IMR-90 (cell line): Measurements from ENCODE around the gene TEAD2. TPM values are rescaled to one million over a fixed set of nuclear protein-coding genes. Genes with fewer than 3 reads are reported as not detected.

Source experiments
- ATAC-seq: fragments of 200-7000 bp; cut with Tn5 transposase; 2 replicates; pipeline ENCODE4 v1.9.1; 2020; ENCODE audit warnings: low read depth, mild to moderate bottlenecking, moderate library complexity
- BruUV-seq: library from RNA; stranded (reverse); fragments of 400-500 nt; replicated peaks from 2 replicates; lab custom pipeline; 2021; lab: Mats Ljungman, UMichigan
- CTCF ChIA-PET: fragments of 300-600 bp; formaldehyde crosslinking; extraction: SDS; loops from one replicate; lab custom pipeline; 2021; ENCODE audit warnings: antibody characterized with exemption; lab: Yijun Ruan, JAX
- POLR2A ChIA-PET: fragments of 300-600 bp; sonication (Branson Sonifier 250); formaldehyde crosslinking; loops from one replicate; lab custom pipeline; 2022; ENCODE audit warnings: antibody characterized with exemption; ENCODE audit not compliant: unreplicated experiment; lab: Charles Lee
- DNase-seq: peaks from one replicate; pipeline ENCODE4 v3.0.0; 2013
- H2AFZ ChIP-seq: replicated peaks from 2 replicates; pipeline ENCODE3; 2013; ENCODE audit warnings: low read length, mild to moderate bottlenecking; ENCODE audit not compliant: poor library complexity
- H2AK5ac ChIP-seq: 2 replicates; pipeline ENCODE4 v1.6.1; 2013; ENCODE audit warnings: low read depth, low read length, inconsistent platforms
- H2AK9ac ChIP-seq: replicated peaks from 2 replicates; pipeline ENCODE3; 2013; ENCODE audit warnings: mild to moderate bottlenecking, low read depth, low read length, moderate library complexity; ENCODE audit not compliant: poor library complexity
- H2BK120ac ChIP-seq: 2 replicates; pipeline ENCODE4 v1.6.1; 2013; ENCODE audit warnings: low read depth, low read length, inconsistent platforms
- H2BK15ac ChIP-seq: 3 replicates; pipeline ENCODE4 v1.6.1; 2013; ENCODE audit warnings: low read depth, low read length, inconsistent platforms
- H2BK20ac ChIP-seq: 2 replicates; pipeline ENCODE4 v1.6.1; 2013; ENCODE audit warnings: low read depth, mild to moderate bottlenecking, inconsistent platforms, low read length, moderate library complexity
- H2BK5ac ChIP-seq: 2 replicates; pipeline ENCODE4 v1.6.1; 2013; ENCODE audit warnings: mild to moderate bottlenecking, low read depth, low read length, inconsistent platforms; ENCODE audit not compliant: poor library complexity, severe bottlenecking
- H3K14ac ChIP-seq: replicated peaks from 2 replicates; pipeline ENCODE4 v1.6.1; 2013; ENCODE audit warnings: low read depth, low read length, inconsistent platforms
- H3K18ac ChIP-seq: 2 replicates; pipeline ENCODE4 v1.6.1; 2013; ENCODE audit warnings: low read depth, low read length, control low read depth
- H3K23ac ChIP-seq: 2 replicates; pipeline ENCODE4 v1.6.1; 2013; ENCODE audit warnings: low read depth, low read length, inconsistent platforms
- H3K27ac ChIP-seq: 2 replicates; pipeline ENCODE4 v1.5.1; 2013; ENCODE audit warnings: mild to moderate bottlenecking, control low read depth, low read length; ENCODE audit not compliant: insufficient read depth
- H3K27me3 ChIP-seq: 2 replicates; pipeline ENCODE4 v1.6.1; 2013; ENCODE audit warnings: low read length; ENCODE audit not compliant: control insufficient read depth, insufficient read depth
- H3K36me3 ChIP-seq: 2 replicates; pipeline ENCODE4 v1.6.1; 2013; ENCODE audit warnings: low read length, mixed read lengths; ENCODE audit not compliant: control insufficient read depth, insufficient read depth
- H3K4ac ChIP-seq: 2 replicates; pipeline ENCODE4 v1.6.1; 2013; ENCODE audit warnings: low read depth, low read length, inconsistent platforms
- H3K4me1 ChIP-seq: 2 replicates; pipeline ENCODE4 v1.6.1; 2013; ENCODE audit warnings: low read length, mixed read lengths; ENCODE audit not compliant: control insufficient read depth, insufficient read depth
- H3K4me2 ChIP-seq: 2 replicates; pipeline ENCODE4 v1.6.1; 2013; ENCODE audit warnings: low read depth, mild to moderate bottlenecking, control low read depth, low read length, moderate library complexity
- H3K4me3 ChIP-seq: 2 replicates; pipeline ENCODE4 v1.5.1; 2013; ENCODE audit warnings: low read depth, mild to moderate bottlenecking, control low read depth, low read length, moderate library complexity; ENCODE audit not compliant: insufficient read depth
- H3K56ac ChIP-seq: 2 replicates; pipeline ENCODE4 v1.6.1; 2013; ENCODE audit warnings: low read length, inconsistent platforms; ENCODE audit not compliant: insufficient read depth; ENCODE audit errors: extremely low read depth
- H3K79me1 ChIP-seq, 2 experiments: 2 replicates each; pipeline ENCODE4 v1.6.1; 2013; ENCODE audit warnings: low read length in 2 of 2, inconsistent platforms in 1 of 2, low read depth in 1 of 2
- H3K9ac ChIP-seq: 2 replicates; pipeline ENCODE4 v1.6.1; 2013; ENCODE audit warnings: low read depth, low read length, control low read depth
- H3K9me1 ChIP-seq: 2 replicates; pipeline ENCODE4 v1.6.1; 2013; ENCODE audit warnings: low read length, inconsistent platforms; ENCODE audit not compliant: insufficient read depth
- H3K9me3 ChIP-seq: 2 replicates; pipeline ENCODE4 v1.6.1; 2013; ENCODE audit warnings: low read length; ENCODE audit not compliant: control insufficient read depth, insufficient read depth
- H4K20me1 ChIP-seq: 2 replicates; pipeline ENCODE4 v1.6.1; 2013; ENCODE audit warnings: low read length, inconsistent platforms; ENCODE audit not compliant: insufficient read depth
- H4K5ac ChIP-seq: 2 replicates; pipeline ENCODE4 v1.6.1; 2013; ENCODE audit warnings: mild to moderate bottlenecking, low read depth, low read length, control low read depth
- H4K8ac ChIP-seq, 2 experiments: 2 replicates each; pipeline ENCODE4 v1.6.1; 2013; ENCODE audit warnings: low read depth in 2 of 2, low read length in 2 of 2, control low read depth in 1 of 2, inconsistent platforms in 1 of 2
- H4K91ac ChIP-seq: 2 replicates; pipeline ENCODE4 v1.6.1; 2013; ENCODE audit warnings: low read depth, low read length, inconsistent platforms; ENCODE audit not compliant: insufficient read depth
- BHLHE40 ChIP-seq: fragments of 150-350 bp; IDR thresholded peaks from 2 replicates; pipeline ENCODE4 v1.6.1; 2016; ENCODE audit warnings: mild to moderate bottlenecking, low read depth, low read length
- CEBPB ChIP-seq: IDR thresholded peaks from 2 replicates; pipeline ENCODE4 v1.6.1; 2012; ENCODE audit warnings: low read depth, low read length, improper control_type of control experiment
- FOS ChIP-seq: fragments of 150-350 bp; IDR thresholded peaks from 2 replicates; pipeline ENCODE4 v1.6.1; 2016; ENCODE audit warnings: low read depth, low read length
- MAZ ChIP-seq: IDR thresholded peaks from 2 replicates; pipeline ENCODE4 v1.6.1; 2012; ENCODE audit warnings: low read depth, mild to moderate bottlenecking, low read length, improper control_type of control experiment, moderate library complexity, borderline replicate concordance
- NFE2L2 ChIP-seq: fragments of 150-350 bp; IDR thresholded peaks from 2 replicates; pipeline ENCODE4 v1.6.1; 2016; ENCODE audit warnings: low read depth, mild to moderate bottlenecking, low read length
- POLR2A ChIP-seq: IDR thresholded peaks from 2 replicates; pipeline ENCODE4 v1.6.1; 2012; ENCODE audit warnings: mild to moderate bottlenecking, low read depth, low read length
- RFX5 ChIP-seq: IDR thresholded peaks from 2 replicates; pipeline ENCODE4 v1.8.0; 2012; ENCODE audit warnings: low read depth, mild to moderate bottlenecking, low read length, moderate library complexity
- WGBS, 2 experiments: methylation state at CpG; one replicate each; pipeline versions ENCODE4 v1.1.5 to v1.1.7; 2013; ENCODE audit warnings: missing lambda C conversion rate in 2 of 2; ENCODE audit not compliant: insufficient read length in 1 of 2; ENCODE audit errors: extremely low coverage in 2 of 2; 5-methylcytosine and 5-hydroxymethylcytosine counted together
- dilution Hi-C: fragments of 300-500 bp; cut with HindIII; formaldehyde crosslinking; loops from one replicate; pipeline ENCODE4 v1.14.3; 2018; ENCODE audit warnings: low sequenced_read_pairs; ENCODE audit not compliant: unreplicated experiment
- in situ Hi-C: fragments of 300-500 bp; cut with MboI; formaldehyde crosslinking; loops from 3 replicates; pipeline ENCODE4 v1.14.3; 2019; ENCODE audit warnings: low sequenced_read_pairs, inconsistent platforms, mixed read lengths
- intact Hi-C: fragments of 100-400 bp; cut with micrococcal nuclease; formaldehyde crosslinking; loops from 2 replicates; pipeline ENCODE4 v1.10.0; 2022
- polyA plus RNA-seq, 3 experiments: library from polyadenylated mRNA; depleted of rRNA; stranded (reverse); fragments of >200 nt; gene quantifications; 2 replicates each; pipeline ENCODE4 v1.2.3, GENCODE V29; 2012; ENCODE audit warnings: low replicate concordance in 1 of 3
- total RNA-seq: library from RNA; depleted of rRNA; stranded (reverse); fragments of >200 nt; gene quantifications from 2 replicates; pipeline ENCODE4 v1.2.3, GENCODE V29; 2012
- TF ChIP-seq, protein P1 (sequence below): fragments of 150-350 bp; IDR thresholded peaks from 2 replicates; pipeline ENCODE4 v1.6.1; 2016; ENCODE audit warnings: low read depth, mild to moderate bottlenecking, low read length, moderate library complexity, borderline replicate concordance

The TEAD2 gene
- total and polyA plus RNA-seq, 2 of the 4 experiments (the other 2 are of a cell fraction): 30.8 to 33.6 TPM

GRCh38 chr19:49343123-49343522, 19.1 kb downstream of the TEAD2 start:
- intact Hi-C loops (no loop called here), dilution Hi-C loops (no loop called here), in situ Hi-C loops (no loop called here)
- H3K9me3 ChIP-seq: no peaks in the 10 kb centered on the region
- H4K20me1 ChIP-seq: peaks cover 9% of the 10 kb centered on the region
- no peak overlapping the region for H3K27ac ChIP-seq
- H2BK20ac ChIP-seq: no peak overlapping the region
- H3K9me1 ChIP-seq: 0 out of 2 replicates have a peak, but pooled peaks cover 8% of the 10 kb centered on the region
- H2BK120ac ChIP-seq: no peak overlapping the region
- H2AFZ ChIP-seq: no peak overlapping the region
- BruUV-seq: no TSS peak
- no peak overlapping the region for H4K91ac ChIP-seq
- peaks cover 70% of the 10 kb centered on the region for H3K36me3 ChIP-seq
- no peak overlapping the region for H2BK15ac ChIP-seq
- no peak for DNase-seq
- H3K4me3 ChIP-seq: no peak overlapping the region
- H3K9ac ChIP-seq: no peak overlapping the region
- H2AK9ac ChIP-seq: no peak overlapping the region
- no peak overlapping the region for H3K4ac ChIP-seq
- no peaks in the 10 kb centered on the region for H3K27me3 ChIP-seq
- no CpG with 5 or more reads among the region's 7 CpGs for WGBS, 2 experiments
- peaks cover 0 to 18% of the 10 kb centered on the region in 2 experiments; a peak in 3 of 4 replicates for H3K79me1 ChIP-seq
- H3K56ac ChIP-seq: no peak overlapping the region
- no peak overlapping the region for H3K14ac ChIP-seq
- H2AK5ac ChIP-seq: no peak overlapping the region
- H2BK5ac ChIP-seq: no peak overlapping the region
- CTCF ChIA-PET: no interaction called here
- H4K8ac ChIP-seq: no peak overlapping the region
- H3K23ac ChIP-seq: no peak overlapping the region
- POLR2A ChIA-PET: no interaction called here
- no peak for TF ChIP-seq CEBPB
- TF ChIP-seq FOS: no peak
- no peak for TF ChIP-seq MAZ
- no peak for TF ChIP-seq RFX5
- TF ChIP-seq, protein P1, sequence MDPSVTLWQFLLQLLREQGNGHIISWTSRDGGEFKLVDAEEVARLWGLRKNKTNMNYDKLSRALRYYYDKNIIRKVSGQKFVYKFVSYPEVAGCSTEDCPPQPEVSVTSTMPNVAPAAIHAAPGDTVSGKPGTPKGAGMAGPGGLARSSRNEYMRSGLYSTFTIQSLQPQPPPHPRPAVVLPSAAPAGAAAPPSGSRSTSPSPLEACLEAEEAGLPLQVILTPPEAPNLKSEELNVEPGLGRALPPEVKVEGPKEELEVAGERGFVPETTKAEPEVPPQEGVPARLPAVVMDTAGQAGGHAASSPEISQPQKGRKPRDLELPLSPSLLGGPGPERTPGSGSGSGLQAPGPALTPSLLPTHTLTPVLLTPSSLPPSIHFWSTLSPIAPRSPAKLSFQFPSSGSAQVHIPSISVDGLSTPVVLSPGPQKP: no peak
- no peak for TF ChIP-seq BHLHE40
- TF ChIP-seq NFE2L2: no peak
- no peak for TF ChIP-seq POLR2A
- H3K4me2 ChIP-seq: no peak overlapping the region
- H3K4me1 ChIP-seq: no peaks in the 10 kb centered on the region
- no peak overlapping the region for H4K5ac ChIP-seq
- H3K18ac ChIP-seq: no peak overlapping the region
- ATAC-seq: no peak
